HEK293T (cell line): Measurements from ENCODE around the gene EPHB3.

Experiments
- ARNT ChIP-seq: fragments of 450-650 bp; IDR thresholded peaks from 2 replicates; pipeline ENCODE4 v1.6.1; 2017; ENCODE audit warnings: mild to moderate bottlenecking
- BHLHE40 ChIP-seq: fragments of 450-650 bp; IDR thresholded peaks from 2 replicates; pipeline ENCODE4 v1.6.1; 2016; ENCODE audit warnings: mild to moderate bottlenecking, moderate library complexity, borderline replicate concordance
- ELF4 ChIP-seq: fragments of 450-650 bp; IDR thresholded peaks from 2 replicates; pipeline ENCODE4 v1.6.1; 2017; ENCODE audit warnings: antibody characterized with exemption
- FOXA1 ChIP-seq: fragments of 450-650 bp; IDR thresholded peaks from 2 replicates; pipeline ENCODE4 v1.6.1; 2016; ENCODE audit warnings: mild to moderate bottlenecking
- HDGF ChIP-seq: fragments of 450-650 bp; IDR thresholded peaks from 2 replicates; pipeline ENCODE4 v1.6.1; 2017; ENCODE audit warnings: antibody characterized with exemption, borderline replicate concordance
- LEF1 ChIP-seq: fragments of 450-650 bp; IDR thresholded peaks from 2 replicates; pipeline ENCODE4 v1.6.1; 2017; ENCODE audit warnings: mild to moderate bottlenecking, borderline replicate concordance
- NFRKB ChIP-seq: fragments of 450-650 bp; IDR thresholded peaks from 2 replicates; pipeline ENCODE4 v1.6.1; 2016; ENCODE audit warnings: mild to moderate bottlenecking, moderate library complexity
- SUZ12 ChIP-seq: fragments of 450-650 bp; IDR thresholded peaks from 2 replicates; pipeline ENCODE4 v1.6.1; 2016; ENCODE audit warnings: mild to moderate bottlenecking
- TARDBP ChIP-seq: fragments of 450-650 bp; IDR thresholded peaks from 2 replicates; pipeline ENCODE4 v1.6.1; 2016
- ZNF384 ChIP-seq: fragments of 450-650 bp; IDR thresholded peaks from 2 replicates; pipeline ENCODE4 v1.6.1; 2016
- TF ChIP-seq, protein P1 (sequence below): fragments of 450-650 bp; IDR thresholded peaks from 2 replicates; pipeline ENCODE4 v1.6.1; 2016

DNA sequence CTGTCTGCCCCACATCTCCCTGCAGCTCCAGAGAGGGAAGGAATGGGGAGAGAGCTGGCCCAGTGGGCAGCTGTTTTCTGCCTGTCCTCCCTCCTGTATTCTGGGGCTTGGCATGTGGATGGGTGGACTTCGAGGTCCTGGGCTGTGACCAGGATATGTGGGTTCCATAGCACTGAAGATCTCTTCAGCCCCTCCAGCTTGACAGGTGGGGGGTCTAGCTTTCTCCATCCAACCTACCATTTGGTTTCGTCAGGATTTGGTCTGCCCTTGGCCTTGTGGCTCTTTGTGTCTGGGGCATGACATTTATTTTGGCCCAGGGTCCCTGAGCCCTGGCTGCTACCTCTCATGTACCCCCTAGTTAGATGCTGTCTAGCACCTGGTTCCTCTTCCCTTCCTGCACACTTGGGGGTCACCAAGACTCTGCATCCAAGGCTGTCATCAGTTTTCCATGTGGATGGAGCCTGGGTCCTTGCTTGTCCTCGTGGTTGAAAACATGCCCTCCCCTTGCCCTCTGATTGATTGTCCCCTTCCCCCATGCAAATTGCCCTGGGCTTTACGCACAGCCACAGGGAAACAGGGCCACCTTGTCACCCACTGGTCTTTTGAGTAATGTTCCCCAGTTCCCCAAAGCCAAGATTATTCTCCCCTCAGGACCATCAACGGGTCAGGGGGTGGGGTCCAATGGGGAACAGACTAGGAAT is 3.2 kb downstream of the EPHB3 start:
- no peak for TF ChIP-seq ARNT
- TF ChIP-seq ZNF384, result no peak
- TF ChIP-seq SUZ12, result no peak
- no peak for TF ChIP-seq FOXA1
- no peak for TF ChIP-seq BHLHE40
- no peak for TF ChIP-seq ELF4
- TF ChIP-seq HDGF, result no peak
- no peak for TF ChIP-seq NFRKB
- TF ChIP-seq TARDBP, result no peak
- no peak for TF ChIP-seq LEF1
- TF ChIP-seq, protein P1, sequence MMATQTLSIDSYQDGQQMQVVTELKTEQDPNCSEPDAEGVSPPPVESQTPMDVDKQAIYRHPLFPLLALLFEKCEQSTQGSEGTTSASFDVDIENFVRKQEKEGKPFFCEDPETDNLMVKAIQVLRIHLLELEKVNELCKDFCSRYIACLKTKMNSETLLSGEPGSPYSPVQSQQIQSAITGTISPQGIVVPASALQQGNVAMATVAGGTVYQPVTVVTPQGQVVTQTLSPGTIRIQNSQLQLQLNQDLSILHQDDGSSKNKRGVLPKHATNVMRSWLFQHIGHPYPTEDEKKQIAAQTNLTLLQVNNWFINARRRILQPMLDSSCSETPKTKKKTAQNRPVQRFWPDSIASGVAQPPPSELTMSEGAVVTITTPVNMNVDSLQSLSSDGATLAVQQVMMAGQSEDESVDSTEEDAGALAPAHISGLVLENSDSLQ, result no peak
